ENCODE data around the gene ANKRD45. TPM values are rescaled to one million over a fixed set of nuclear protein-coding genes. Genes with fewer than 3 reads are reported as not detected.

The ANKRD45 gene
- total RNA-seq, 1 experiment from 2014 or later: 0.31 TPM

GRCh38 chr1:173628888-173629287, 40.8 kb downstream of the ANKRD45 start:
- Histone ChIP-seq H3K23me2 (ENCODE audit: insufficient read length, low read depth, low read length, poor library complexity, severe bottlenecking) (no peaks in the 10 kb centered on the region), H3K79me2 (ENCODE audit: insufficient read depth, low read length) (no peaks in the 10 kb centered on the region), H2AFZ (ENCODE audit: low read length) (no peak overlapping the region), H4K8ac (replicated peaks; ENCODE audit: insufficient read length, low read depth, low read length) (no peak overlapping the region), H4K20me1 (ENCODE audit: control insufficient read depth, insufficient read depth, insufficient read length) (no peaks in the 10 kb centered on the region), H4K91ac (ENCODE audit: insufficient read length, low read depth, low read length) (no peak overlapping the region), H3K9me3 (ENCODE audit: control insufficient read depth, low read depth, low read length) (no peaks in the 10 kb centered on the region), H3K4me2 (ENCODE audit: insufficient read depth, insufficient read length, low read length) (no peak overlapping the region), H3K4ac (ENCODE audit: low read depth, low read length) (no peak overlapping the region), H2BK120ac (ENCODE audit: low read depth, low read length, poor library complexity, severe bottlenecking) (no peak overlapping the region), H3K27me3 (ENCODE audit: insufficient read depth, low read length) (no peaks in the 10 kb centered on the region), H3K9ac (ENCODE audit: extremely low read depth, insufficient read length, low read length) (no peak overlapping the region), H4K5ac (ENCODE audit: insufficient read length, low read depth, low read length) (no peak overlapping the region), H2BK5ac (ENCODE audit: insufficient read length, low read length) (no peak overlapping the region), H3T11ph (ENCODE audit: low read length) (no peak overlapping the region), H2BK12ac (ENCODE audit: insufficient read length, low read depth, low read length) (no peak overlapping the region), H3K27ac (ENCODE audit: insufficient read length, low read depth, low read length) (no peak overlapping the region), H3K79me1 (ENCODE audit: insufficient read depth, low read depth, low read length, poor library complexity, severe bottlenecking) (no peaks in the 10 kb centered on the region), H3K14ac (ENCODE audit: insufficient read depth, low read length) (no peak overlapping the region), H3K4me1 (ENCODE audit: insufficient read depth, low read length) (no peaks in the 10 kb centered on the region), H2AK5ac (ENCODE audit: insufficient read length, low read length) (no peak overlapping the region), H2BK15ac (ENCODE audit: low read depth, low read length) (no peak overlapping the region; the same call in 1 of the 2 replicates), H3K56ac (ENCODE audit: insufficient read length, low read depth, low read length) (no peak overlapping the region), H3K23ac (ENCODE audit: insufficient read length, low read depth, low read length) (no peak overlapping the region), H2BK20ac (ENCODE audit: low read depth, low read length, poor library complexity, severe bottlenecking) (no peak overlapping the region), H3K18ac (ENCODE audit: insufficient read length, low read depth, low read length) (no peak overlapping the region)
- peak; percentile 40; the same call in 2 of the 3 replicates for TF ChIP-seq CTCF (conservative IDR thresholded peaks at IDR 0.05)
- H3K27ac Mint-ChIP-seq: no peak overlapping the region
- DNase-seq: no peak
- peaks cover 0 to 2% of the 10 kb centered on the region in 2 experiments; a peak in 1 of 4 replicates for H3K4me1 Mint-ChIP-seq
- peaks cover 0 to 4% of the 10 kb centered on the region in 2 experiments; a peak in 1 of 5 replicates for H3K9me3 Mint-ChIP-seq
- H3K36me3 Mint-ChIP-seq (ENCODE audit: insufficient read depth in 1 of 3, low read depth in 3 of 3): no peaks in the 10 kb centered on the region
- no CpG with 5 or more reads among the region's 3 CpGs for WGBS (ENCODE audit: extremely low coverage, insufficient read length, low lambda C conversion rate)
- H3K4me3 Mint-ChIP-seq: no peak overlapping the region
- no peaks in the 10 kb centered on the region for H3K27me3 Mint-ChIP-seq (ENCODE audit: low read depth)

Measured in H9 (cell line).